AG04450 (cell line): ENCODE measurements around the gene NDFIP1. TPM values are rescaled to one million over a fixed set of nuclear protein-coding genes. Genes with fewer than 3 reads are reported as not detected.

ENCODE experiments used
- CTCF ChIA-PET: fragments of 300-600, 350-600 bp; formaldehyde crosslinking; extraction: SDS; loops from one replicate; lab custom pipeline; 2022; ENCODE audit warnings: antibody characterized with exemption, inconsistent platforms; lab: Charles Lee
- POLR2A ChIA-PET: fragments of 350-600 bp; formaldehyde crosslinking; extraction: SDS; loops from one replicate; lab custom pipeline; 2021; ENCODE audit warnings: antibody characterized with exemption, inconsistent platforms; lab: Yijun Ruan, JAX
- DNase-seq: peaks from one replicate; pipeline ENCODE4 v3.0.0-alpha.2; 2011; ENCODE audit warnings: low read depth, low spot score
- H3K27ac ChIP-seq: one replicate; pipeline ENCODE4 v1.5.1; 2012; ENCODE audit warnings: low read depth, low read length, control low read depth
- H3K27me3 ChIP-seq: one replicate; pipeline ENCODE4 v1.6.0; 2012; ENCODE audit warnings: low read length; ENCODE audit not compliant: control insufficient read depth, insufficient read depth
- H3K4me3 ChIP-seq: 2 replicates; pipeline ENCODE4 v1.5.1; 2011; ENCODE audit warnings: mild to moderate bottlenecking, low read depth, low read length, control low read depth
- H3K9me3 ChIP-seq: 2 replicates; pipeline ENCODE4 v1.5.1; 2012; ENCODE audit warnings: low read length; ENCODE audit not compliant: control insufficient read depth, insufficient read depth
- CTCF ChIP-seq: IDR thresholded peaks from 2 replicates; pipeline ENCODE4 v1.5.1; 2011; ENCODE audit warnings: low read depth, low read length, control low read depth, inconsistent platforms
- polyA plus RNA-seq: library from polyadenylated mRNA; depleted of rRNA; stranded (reverse); fragments of >200 nt; gene quantifications from 2 replicates; pipeline ENCODE4 v1.2.3, GENCODE V29; 2011

The NDFIP1 gene
- polyA plus RNA-seq, 1 experiment, result 31.9 TPM

GRCh38 chr5:142115937-142116614, 7.5 kb downstream of the NDFIP1 start:
- CTCF ChIA-PET, result no interaction called here
- no peak for TF ChIP-seq CTCF
- POLR2A ChIA-PET, result no interaction called here
- no peak overlapping the region for H3K27ac ChIP-seq
- H3K9me3 ChIP-seq, result no peaks in the 10 kb centered on the region
- no peaks in the 10 kb centered on the region for H3K27me3 ChIP-seq
- H3K4me3 ChIP-seq, result no peak overlapping the region
- DNase-seq, result no peak

GRCh38 chr5:142117579-142118151, 9.1 kb downstream of the NDFIP1 start:
- H3K4me3 ChIP-seq, result no peak overlapping the region
- no peak for TF ChIP-seq CTCF
- ChIA-PET POLR2A (no interaction called here), CTCF (interaction anchor here (0.6 to 0.7 kb wide), 2 partner anchors 55 to 97 kb away, joined by 3 to 4 read pairs; no protein-coding TSS in a partner anchor)
- no peak overlapping the region for H3K27ac ChIP-seq
- no peak for DNase-seq
- no peaks in the 10 kb centered on the region for H3K9me3 ChIP-seq
- H3K27me3 ChIP-seq, result no peaks in the 10 kb centered on the region

- H3K4me3 ChIP-seq, result no peak overlapping the region
- H3K9me3 ChIP-seq, result no peaks in the 10 kb centered on the region
- H3K27ac ChIP-seq, result no peak overlapping the region
- ChIA-PET POLR2A (no interaction called here), CTCF (interaction anchor here (0.7 kb wide), 1 partner anchor 55 kb away, joined by 3 read pairs; no protein-coding TSS in a partner anchor)
- DNase-seq, result no peak
- no peak for TF ChIP-seq CTCF
- H3K27me3 ChIP-seq, result no peaks in the 10 kb centered on the region
Observed at GRCh38 chr5:142118155-142118686, 9.6 kb downstream of the NDFIP1 start.

GRCh38 chr5:142119051-142119625, 10.6 kb downstream of the NDFIP1 start:
- no peak overlapping the region for H3K4me3 ChIP-seq
- no peak overlapping the region for H3K27ac ChIP-seq
- no peaks in the 10 kb centered on the region for H3K9me3 ChIP-seq
- no peaks in the 10 kb centered on the region for H3K27me3 ChIP-seq
- POLR2A ChIA-PET, result no interaction called here
- DNase-seq, result no peak
- CTCF ChIA-PET, result no interaction called here
- TF ChIP-seq CTCF, result no peak
